GM20431 (cell line): ENCODE data around the gene CHST11.

ENCODE experiments used
- in situ Hi-C: fragments of 300-500 bp; cut with MseI, MboI; formaldehyde crosslinking; loops from one replicate; pipeline ENCODE4 v1.15.0; 2020; ENCODE audit warnings: low sequenced_read_pairs; ENCODE audit not compliant: unreplicated experiment

CHST11 gene

GRCh38 chr12:104673294-104673693 is 216.5 kb downstream of the CHST11 start:
- in situ Hi-C loops = loop anchor here (25.0 kb wide), 1 partner anchor 211 kb away; the partner anchor contains the start of gene CHST11

- in situ Hi-C loops = loop anchor here (25.0 kb wide), 1 partner anchor 212 kb away; the partner anchor contains the start of gene CHST11
Observed at GRCh38 chr12:104673696-104674482, 217.1 kb downstream of the CHST11 start.

GRCh38 chr12:104676636-104677035 is 219.9 kb downstream of the CHST11 start:
- in situ Hi-C loops = no loop called here

GRCh38 chr12:104677441-104678089 is 220.8 kb downstream of the CHST11 start:
- in situ Hi-C loops = no loop called here

- in situ Hi-C loops = no loop called here
Observed at GRCh38 chr12:104680070-104680469, 223.3 kb downstream of the CHST11 start.

GRCh38 chr12:104680491-104680890 is 223.7 kb downstream of the CHST11 start:
- in situ Hi-C loops = no loop called here

- in situ Hi-C loops = no loop called here
Observed at GRCh38 chr12:104681012-104681690, 224.4 kb downstream of the CHST11 start.

- in situ Hi-C loops = no loop called here
Observed at GRCh38 chr12:104682790-104683279, 226.1 kb downstream of the CHST11 start.

GRCh38 chr12:104683831-104684503 is 227.2 kb downstream of the CHST11 start:
- in situ Hi-C loops = no loop called here

- in situ Hi-C loops = no loop called here
Observed at GRCh38 chr12:104684884-104685283, 228.1 kb downstream of the CHST11 start.

- in situ Hi-C loops = no loop called here
Observed at GRCh38 chr12:104685366-104685765, 228.6 kb downstream of the CHST11 start.

GRCh38 chr12:104686196-104686595 is 229.4 kb downstream of the CHST11 start:
- in situ Hi-C loops = no loop called here

GRCh38 chr12:104687823-104688573 is 231.2 kb downstream of the CHST11 start:
- in situ Hi-C loops = no loop called here

GRCh38 chr12:104689635-104690034 is 232.9 kb downstream of the CHST11 start:
- in situ Hi-C loops = no loop called here

- in situ Hi-C loops = no loop called here
Observed at GRCh38 chr12:104691721-104692556, 235.2 kb downstream of the CHST11 start.

GRCh38 chr12:104692557-104693218 is 235.9 kb downstream of the CHST11 start:
- in situ Hi-C loops = no loop called here

GRCh38 chr12:104693493-104693892 is 236.7 kb downstream of the CHST11 start:
- in situ Hi-C loops = no loop called here

GRCh38 chr12:104694161-104694560 is 237.4 kb downstream of the CHST11 start:
- in situ Hi-C loops = no loop called here
